Measurements from ENCODE around the gene ADM2. TPM values are rescaled to one million over a fixed set of nuclear protein-coding genes. Genes with fewer than 3 reads are reported as not detected.
A peak's percentile ranks its signal among the peaks of the same experiment; 100 is the strongest.

Gene ADM2
- total RNA-seq, 1 experiment from 2014 or later, result 13.6 TPM

DNA sequence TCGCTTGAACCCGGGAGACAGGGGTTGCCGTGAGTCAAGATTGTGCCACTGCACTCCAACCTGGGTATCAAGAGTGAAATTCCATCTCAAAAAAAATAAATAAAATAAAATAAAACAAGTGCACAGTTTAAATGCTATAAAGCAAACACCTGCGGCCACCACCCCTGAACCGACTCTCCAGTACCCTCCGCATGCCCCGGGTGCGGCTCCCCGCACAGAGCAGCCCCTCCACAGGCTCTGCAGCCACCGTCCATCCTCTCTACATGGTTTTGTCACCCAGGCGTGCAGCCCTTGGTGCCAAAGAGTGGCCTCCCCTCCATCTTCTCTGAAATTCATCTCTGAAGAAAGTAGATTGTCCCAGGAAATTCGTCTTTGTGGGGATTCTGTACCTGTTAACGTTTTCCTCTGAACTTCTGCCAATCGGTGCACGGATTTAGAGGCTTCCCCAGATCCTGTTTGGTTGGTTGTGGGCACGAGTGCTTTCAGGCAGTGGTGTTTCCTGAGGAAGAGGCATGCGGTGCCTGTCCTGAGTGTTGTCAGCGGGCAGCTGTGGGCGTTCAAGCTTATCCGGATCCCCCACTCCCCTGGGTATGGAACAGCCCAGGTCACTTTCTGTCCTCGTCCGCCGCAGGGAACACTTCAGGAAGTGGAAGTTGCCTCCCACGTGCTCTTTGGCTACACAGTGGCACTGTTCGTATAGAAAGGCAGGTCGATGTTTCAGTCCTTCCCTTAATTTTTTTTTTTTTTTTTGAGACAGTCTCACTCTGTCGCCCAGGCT, 9.4 kb downstream of the ADM2 start:
- DNase-seq, result no peak
- no TSS peak for BruUV-seq (replicated peaks)
- Mint-ChIP-seq H3K9me3 (ENCODE audit: low read depth, unreplicated experiment) (no peaks in the 10 kb centered on the region), H3K27ac (ENCODE audit: unreplicated experiment) (no peak overlapping the region), H3K4me1 (ENCODE audit: low read depth, unreplicated experiment) (peaks cover 20% of the 10 kb centered on the region), H3K36me3 (ENCODE audit: insufficient read depth, unreplicated experiment) (peaks cover 17% of the 10 kb centered on the region), H3K27me3 (ENCODE audit: unreplicated experiment) (no peaks in the 10 kb centered on the region), H3K4me3 (ENCODE audit: low read depth, unreplicated experiment) (no peak overlapping the region)
- CTCF ChIA-PET, result interaction anchor here (0.6 to 0.7 kb wide), 2 partner anchors 17 to 106 kb away, joined by 3 read pairs; partner anchors contain the start of gene NCAPH2
- TF ChIP-seq, protein P1, sequence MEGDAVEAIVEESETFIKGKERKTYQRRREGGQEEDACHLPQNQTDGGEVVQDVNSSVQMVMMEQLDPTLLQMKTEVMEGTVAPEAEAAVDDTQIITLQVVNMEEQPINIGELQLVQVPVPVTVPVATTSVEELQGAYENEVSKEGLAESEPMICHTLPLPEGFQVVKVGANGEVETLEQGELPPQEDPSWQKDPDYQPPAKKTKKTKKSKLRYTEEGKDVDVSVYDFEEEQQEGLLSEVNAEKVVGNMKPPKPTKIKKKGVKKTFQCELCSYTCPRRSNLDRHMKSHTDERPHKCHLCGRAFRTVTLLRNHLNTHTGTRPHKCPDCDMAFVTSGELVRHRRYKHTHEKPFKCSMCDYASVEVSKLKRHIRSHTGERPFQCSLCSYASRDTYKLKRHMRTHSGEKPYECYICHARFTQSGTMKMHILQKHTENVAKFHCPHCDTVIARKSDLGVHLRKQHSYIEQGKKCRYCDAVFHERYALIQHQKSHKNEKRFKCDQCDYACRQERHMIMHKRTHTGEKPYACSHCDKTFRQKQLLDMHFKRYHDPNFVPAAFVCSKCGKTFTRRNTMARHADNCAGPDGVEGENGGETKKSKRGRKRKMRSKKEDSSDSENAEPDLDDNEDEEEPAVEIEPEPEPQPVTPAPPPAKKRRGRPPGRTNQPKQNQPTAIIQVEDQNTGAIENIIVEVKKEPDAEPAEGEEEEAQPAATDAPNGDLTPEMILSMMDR (IDR thresholded peaks at IDR 0.05; ENCODE audit: unreplicated experiment), result no peak
- intact Hi-C loops (cut with micrococcal nuclease; ENCODE audit: unreplicated experiment), result loop anchor here (10.0 kb wide), 1 partner anchor 46 kb away; no protein-coding TSS in a partner anchor

DNA sequence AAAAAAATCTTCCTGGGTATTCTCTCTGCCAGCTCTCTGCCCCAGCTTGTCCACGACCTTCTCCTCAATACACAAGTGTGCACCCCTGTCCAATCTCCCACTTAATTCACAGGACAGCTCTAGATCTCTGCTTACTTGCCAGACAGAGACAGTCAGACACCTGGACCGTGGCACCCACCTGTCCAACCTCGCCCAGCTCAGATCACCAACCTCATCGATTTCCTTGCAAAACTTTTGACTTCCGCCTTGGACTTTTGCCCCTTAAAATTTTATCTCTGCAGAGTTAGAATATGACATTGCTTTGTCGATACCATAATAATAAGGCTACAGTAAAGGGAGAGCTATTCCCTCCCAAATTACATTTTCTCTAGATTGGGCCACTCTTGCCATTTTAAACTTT, 15.8 kb downstream of the ADM2 start:
- peak overlapping the region; percentile 4 for H3K4me3 Mint-ChIP-seq (ENCODE audit: low read depth, unreplicated experiment)
- DNase-seq, result peak; percentile 42
- TF ChIP-seq, protein P1 (IDR thresholded peaks at IDR 0.05; ENCODE audit: unreplicated experiment), result no peak
- no peak overlapping the region for H3K27ac Mint-ChIP-seq (ENCODE audit: unreplicated experiment)
- no peaks in the 10 kb centered on the region for H3K27me3 Mint-ChIP-seq (ENCODE audit: unreplicated experiment)
- H3K9me3 Mint-ChIP-seq (ENCODE audit: low read depth, unreplicated experiment), result no peaks in the 10 kb centered on the region
- no TSS peak for BruUV-seq (replicated peaks)
- intact Hi-C loops (cut with micrococcal nuclease; ENCODE audit: unreplicated experiment), result loop anchor here (5.0 to 10.0 kb wide), 2 partner anchors 52 to 350 kb away; no protein-coding TSS in a partner anchor
- H3K36me3 Mint-ChIP-seq (ENCODE audit: insufficient read depth, unreplicated experiment), result peaks cover 4% of the 10 kb centered on the region
- H3K4me1 Mint-ChIP-seq (ENCODE audit: low read depth, unreplicated experiment), result peaks cover 32% of the 10 kb centered on the region
- CTCF ChIA-PET, result interaction anchor here (0.6 to 2.1 kb wide), 6 partner anchors 9 to 274 kb away, joined by 4 to 6 read pairs (median 5); partner anchors contain the start of genes LMF2 and NCAPH2

DNA sequence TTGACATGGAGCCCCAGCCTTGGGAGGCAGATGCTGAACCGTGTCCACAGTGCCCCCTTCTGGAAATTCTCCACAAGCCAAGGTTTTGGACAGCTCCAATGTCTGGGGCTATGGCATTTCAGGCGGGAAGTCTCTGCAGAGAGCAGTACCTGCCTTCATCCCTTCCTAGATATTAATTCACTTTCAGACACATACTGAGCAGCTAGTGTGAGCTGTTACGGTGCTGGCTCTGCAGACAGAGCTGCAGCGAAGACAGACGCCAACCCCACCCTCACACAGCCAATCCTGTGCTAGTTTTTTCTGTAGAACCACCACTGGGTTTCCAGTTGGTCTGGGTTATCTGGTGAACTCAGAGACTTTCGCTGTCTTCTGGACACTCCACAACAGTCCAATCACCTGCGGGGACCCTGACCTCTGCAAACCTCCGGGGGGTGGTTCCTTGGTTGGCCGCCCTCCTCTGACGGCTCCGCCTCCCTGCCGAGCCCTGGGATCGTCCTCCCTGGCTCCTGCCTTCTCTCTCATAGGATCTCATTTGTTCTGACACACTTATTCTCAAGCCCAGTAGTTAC, 17.1 kb downstream of the ADM2 start:
- no TSS peak for BruUV-seq (replicated peaks)
- intact Hi-C loops (cut with micrococcal nuclease; ENCODE audit: unreplicated experiment), result loop anchor here (5.0 to 10.0 kb wide), 2 partner anchors 54 to 351 kb away; no protein-coding TSS in a partner anchor
- H3K27ac Mint-ChIP-seq (ENCODE audit: unreplicated experiment), result no peak overlapping the region
- peak overlapping the region; percentile 48 for H3K4me3 Mint-ChIP-seq (ENCODE audit: low read depth, unreplicated experiment)
- TF ChIP-seq, protein P1 (IDR thresholded peaks at IDR 0.05; ENCODE audit: unreplicated experiment), result peak; percentile 77
- H3K36me3 Mint-ChIP-seq (ENCODE audit: insufficient read depth, unreplicated experiment), result peaks cover 4% of the 10 kb centered on the region
- DNase-seq, result peak; percentile 83
- H3K4me1 Mint-ChIP-seq (ENCODE audit: low read depth, unreplicated experiment), result peaks cover 32% of the 10 kb centered on the region
- H3K9me3 Mint-ChIP-seq (ENCODE audit: low read depth, unreplicated experiment), result no peaks in the 10 kb centered on the region
- H3K27me3 Mint-ChIP-seq (ENCODE audit: unreplicated experiment), result no peaks in the 10 kb centered on the region
- CTCF ChIA-PET, result interaction anchor here (0.6 to 2.1 kb wide), 10 partner anchors 9 to 147 kb away, joined by 3 to 6 read pairs (median 4); partner anchors contain the start of genes LMF2, NCAPH2 and SCO2

DNA sequence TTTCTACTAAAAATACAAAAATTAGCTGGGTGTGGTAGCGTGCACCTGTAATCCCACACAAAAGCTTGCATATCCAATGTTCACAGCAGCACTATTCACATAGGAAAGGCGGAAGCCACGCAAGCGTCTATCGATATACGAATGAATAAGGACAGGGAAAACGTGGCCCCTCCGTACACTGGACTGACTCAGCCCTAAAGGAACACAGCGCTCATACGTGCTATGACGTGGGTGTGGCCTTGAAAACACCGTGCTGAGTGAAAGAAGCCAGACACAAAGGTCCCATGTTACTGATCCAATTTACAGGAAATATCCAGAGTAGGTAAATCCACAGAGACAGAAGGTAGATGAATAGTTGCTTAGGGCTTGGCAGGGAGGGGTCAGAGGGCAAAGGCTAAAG, 19.1 kb downstream of the ADM2 start:
- DNase-seq, result no peak
- TF ChIP-seq, protein P1 (IDR thresholded peaks at IDR 0.05; ENCODE audit: unreplicated experiment), result no peak
- peaks cover 31% of the 10 kb centered on the region for H3K4me1 Mint-ChIP-seq (ENCODE audit: low read depth, unreplicated experiment)
- intact Hi-C loops (cut with micrococcal nuclease; ENCODE audit: unreplicated experiment), result no loop called here
- CTCF ChIA-PET, result interaction anchor here (0.6 kb wide), 1 partner anchor 62 kb away, joined by 5 read pairs; the partner anchor contains the start of gene SYCE3
- no peaks in the 10 kb centered on the region for H3K9me3 Mint-ChIP-seq (ENCODE audit: low read depth, unreplicated experiment)
- no peak overlapping the region for H3K4me3 Mint-ChIP-seq (ENCODE audit: low read depth, unreplicated experiment)
- no peaks in the 10 kb centered on the region for H3K27me3 Mint-ChIP-seq (ENCODE audit: unreplicated experiment)
- H3K36me3 Mint-ChIP-seq (ENCODE audit: insufficient read depth, unreplicated experiment), result peaks cover 8% of the 10 kb centered on the region
- no peak overlapping the region for H3K27ac Mint-ChIP-seq (ENCODE audit: unreplicated experiment)
- no TSS peak for BruUV-seq (replicated peaks)
